ENCODE results near the gene CLCN5. TPM values are rescaled to one million over a fixed set of nuclear protein-coding genes. Genes with fewer than 3 reads are reported as not detected.

Gene CLCN5
- total and polyA plus RNA-seq, 2 donors (not counting 1 experiment from before 2014, with no cell fraction given), result 2.9 to 3.6 TPM

DNA sequence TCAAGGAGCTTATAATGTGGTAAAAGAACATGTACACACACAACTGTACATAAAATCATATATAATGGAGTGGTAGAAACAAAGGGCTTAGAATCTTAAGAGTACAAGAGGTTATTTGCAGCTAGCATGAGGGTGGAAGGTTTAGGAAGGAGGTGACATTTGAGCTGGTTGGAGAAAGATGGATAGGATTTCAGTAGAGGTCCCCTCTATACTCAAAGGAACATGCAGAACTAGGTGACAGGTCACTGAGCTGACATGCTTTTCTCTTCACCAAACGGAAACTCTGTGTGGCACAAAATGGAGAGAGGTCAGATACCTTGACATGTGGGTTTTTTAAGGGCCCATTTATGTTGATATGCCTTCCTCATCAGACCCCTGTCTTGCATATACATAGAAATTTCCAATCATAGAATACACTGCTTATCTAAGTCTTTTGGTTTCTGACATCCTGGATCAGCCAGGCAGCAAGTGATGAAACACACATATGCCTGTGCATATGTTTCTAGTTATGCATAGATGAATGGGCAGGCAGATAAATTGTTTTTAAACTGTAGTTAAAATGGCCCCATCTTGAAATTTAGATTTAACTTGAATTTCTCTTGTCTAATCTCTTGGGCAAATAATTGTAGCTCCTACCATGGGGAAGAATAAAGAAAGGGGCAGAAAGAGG, 29.3 kb downstream of the CLCN5 start:
- Histone ChIP-seq H3K36me3 (ENCODE audit: control insufficient read depth, insufficient read depth, low read length) (no peaks in the 10 kb centered on the region), H3K4me3 (replicated peaks in 1 of 4; ENCODE audit: control extremely low read depth in 1 of 4, insufficient read depth in 1 of 4, low read depth in 3 of 4, low read length in 4 of 4) (no peak overlapping the region), H2AFZ (ENCODE audit: low read length) (no peak overlapping the region), H4K20me1 (ENCODE audit: control insufficient read depth, extremely low read depth, insufficient read depth, low read length) (no peaks in the 10 kb centered on the region), H3K9ac (ENCODE audit: insufficient read depth, low read length) (no peak overlapping the region), H3K27ac (ENCODE audit: insufficient read depth, low read length) (no peak overlapping the region), H3K79me2 (ENCODE audit: control insufficient read depth, insufficient read depth, low read length) (no peaks in the 10 kb centered on the region), H3K9me3 (ENCODE audit: control insufficient read depth, insufficient read depth, low read depth, low read length) (no peaks in the 10 kb centered on the region), H3K4me2 (ENCODE audit: extremely low read depth, insufficient read depth, low read length) (no peak overlapping the region), H3K4me1 (ENCODE audit: control insufficient read depth, extremely low read depth, insufficient read depth, low read length) (no peaks in the 10 kb centered on the region), H3K27me3 (ENCODE audit: control insufficient read depth, insufficient read depth, low read length) (no peaks in the 10 kb centered on the region)
- TF ChIP-seq EZH2 (IDR thresholded peaks at IDR 0.05; ENCODE audit: low read length, missing control alignments), result no peak
- TF ChIP-seq, protein P1, sequence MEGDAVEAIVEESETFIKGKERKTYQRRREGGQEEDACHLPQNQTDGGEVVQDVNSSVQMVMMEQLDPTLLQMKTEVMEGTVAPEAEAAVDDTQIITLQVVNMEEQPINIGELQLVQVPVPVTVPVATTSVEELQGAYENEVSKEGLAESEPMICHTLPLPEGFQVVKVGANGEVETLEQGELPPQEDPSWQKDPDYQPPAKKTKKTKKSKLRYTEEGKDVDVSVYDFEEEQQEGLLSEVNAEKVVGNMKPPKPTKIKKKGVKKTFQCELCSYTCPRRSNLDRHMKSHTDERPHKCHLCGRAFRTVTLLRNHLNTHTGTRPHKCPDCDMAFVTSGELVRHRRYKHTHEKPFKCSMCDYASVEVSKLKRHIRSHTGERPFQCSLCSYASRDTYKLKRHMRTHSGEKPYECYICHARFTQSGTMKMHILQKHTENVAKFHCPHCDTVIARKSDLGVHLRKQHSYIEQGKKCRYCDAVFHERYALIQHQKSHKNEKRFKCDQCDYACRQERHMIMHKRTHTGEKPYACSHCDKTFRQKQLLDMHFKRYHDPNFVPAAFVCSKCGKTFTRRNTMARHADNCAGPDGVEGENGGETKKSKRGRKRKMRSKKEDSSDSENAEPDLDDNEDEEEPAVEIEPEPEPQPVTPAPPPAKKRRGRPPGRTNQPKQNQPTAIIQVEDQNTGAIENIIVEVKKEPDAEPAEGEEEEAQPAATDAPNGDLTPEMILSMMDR (conservative IDR thresholded peaks at IDR 0.05 in 1 of 2, IDR thresholded peaks at IDR 0.05 in 1 of 2; ENCODE audit: low read depth in 1 of 2, low read length in 2 of 2), result no peak
- DNase-seq (ENCODE audit: low read depth in 2 of 2), result peak; percentile 3 to 51

DNA sequence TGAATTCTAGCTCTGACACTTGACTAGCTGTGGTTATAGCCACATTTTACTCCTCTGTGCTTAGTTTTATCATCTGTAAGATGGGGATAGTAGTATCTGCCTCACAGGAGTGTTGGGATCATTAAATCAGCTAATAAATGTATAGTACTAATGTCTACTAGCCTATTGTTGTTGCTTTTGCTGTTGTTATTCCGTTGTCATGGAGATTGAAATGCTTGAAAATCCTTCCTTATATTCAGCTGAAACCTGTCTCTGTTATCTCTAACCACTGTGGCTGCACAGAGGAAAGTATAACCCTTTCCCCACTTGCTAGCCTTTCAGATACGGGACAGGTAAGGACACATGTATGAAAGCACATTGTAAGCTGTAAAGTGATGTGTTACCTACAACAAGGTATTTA, 33.9 kb downstream of the CLCN5 start:
- Histone ChIP-seq H3K4me2 (ENCODE audit: extremely low read depth, insufficient read depth, low read length) (no peak overlapping the region), H4K20me1 (ENCODE audit: control insufficient read depth, extremely low read depth, insufficient read depth, low read length) (no peaks in the 10 kb centered on the region), H3K4me3 (replicated peaks in 1 of 4; ENCODE audit: control extremely low read depth in 1 of 4, insufficient read depth in 1 of 4, low read depth in 3 of 4, low read length in 4 of 4) (no peak overlapping the region), H3K27ac (ENCODE audit: insufficient read depth, low read length) (no peak overlapping the region), H3K9me3 (ENCODE audit: control insufficient read depth, insufficient read depth, low read depth, low read length) (no peaks in the 10 kb centered on the region), H3K9ac (ENCODE audit: insufficient read depth, low read length) (no peak overlapping the region), H3K36me3 (ENCODE audit: control insufficient read depth, insufficient read depth, low read length) (no peaks in the 10 kb centered on the region), H3K79me2 (ENCODE audit: control insufficient read depth, insufficient read depth, low read length) (no peaks in the 10 kb centered on the region), H3K27me3 (ENCODE audit: control insufficient read depth, insufficient read depth, low read length) (no peaks in the 10 kb centered on the region), H3K4me1 (ENCODE audit: control insufficient read depth, extremely low read depth, insufficient read depth, low read length) (no peaks in the 10 kb centered on the region), H2AFZ (ENCODE audit: low read length) (no peak overlapping the region)
- TF ChIP-seq EZH2 (IDR thresholded peaks at IDR 0.05; ENCODE audit: low read length, missing control alignments), result no peak
- DNase-seq (ENCODE audit: low read depth in 2 of 2), result no peak

DNA sequence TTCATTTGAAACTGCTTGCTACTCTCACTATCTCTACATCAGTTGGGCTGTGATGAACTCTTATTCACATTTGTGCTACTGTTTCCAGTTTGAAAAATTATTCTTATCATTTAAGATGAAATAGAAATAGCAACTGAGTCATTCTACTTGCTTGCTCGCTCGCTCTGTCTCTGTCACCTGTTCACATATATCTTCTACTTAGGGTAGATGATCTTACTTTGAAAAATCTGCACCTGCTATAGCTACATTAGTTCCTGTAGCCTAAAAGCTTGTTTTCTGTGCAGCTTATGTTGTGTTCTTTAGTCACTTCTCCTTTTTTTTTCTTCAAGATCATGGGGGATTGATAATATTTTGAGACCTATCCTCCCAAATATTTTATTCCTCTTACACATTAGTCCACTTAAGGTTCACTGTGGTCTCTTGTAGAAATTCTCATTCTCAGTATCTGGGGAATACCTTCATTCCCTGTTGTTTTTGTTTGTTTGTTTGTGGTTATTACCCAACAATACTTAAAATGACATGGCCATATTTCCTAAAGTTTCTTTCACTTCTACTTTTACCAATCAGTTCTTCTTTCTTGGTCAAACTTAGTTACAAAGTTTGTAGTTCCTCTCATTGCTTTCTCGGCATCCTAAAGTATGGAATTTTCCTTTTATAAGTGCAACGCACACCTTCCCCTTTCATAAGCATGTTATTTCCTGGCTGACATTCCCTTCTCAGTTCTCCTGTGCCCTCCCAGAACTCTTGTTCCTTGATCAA, 36.5 kb downstream of the CLCN5 start:
- DNase-seq (ENCODE audit: low read depth in 2 of 2), result no peak
- Histone ChIP-seq H3K27me3 (ENCODE audit: control insufficient read depth, insufficient read depth, low read length) (no peaks in the 10 kb centered on the region), H3K36me3 (ENCODE audit: control insufficient read depth, insufficient read depth, low read length) (no peaks in the 10 kb centered on the region), H2AFZ (ENCODE audit: low read length) (no peak overlapping the region), H3K4me2 (ENCODE audit: extremely low read depth, insufficient read depth, low read length) (no peak overlapping the region), H3K4me3 (replicated peaks in 1 of 4; ENCODE audit: control extremely low read depth in 1 of 4, insufficient read depth in 1 of 4, low read depth in 3 of 4, low read length in 4 of 4) (no peak overlapping the region), H3K9me3 (ENCODE audit: control insufficient read depth, insufficient read depth, low read depth, low read length) (no peaks in the 10 kb centered on the region), H3K9ac (ENCODE audit: insufficient read depth, low read length) (no peak overlapping the region), H3K27ac (ENCODE audit: insufficient read depth, low read length) (no peak overlapping the region), H4K20me1 (ENCODE audit: control insufficient read depth, extremely low read depth, insufficient read depth, low read length) (no peaks in the 10 kb centered on the region), H3K4me1 (ENCODE audit: control insufficient read depth, extremely low read depth, insufficient read depth, low read length) (no peaks in the 10 kb centered on the region), H3K79me2 (ENCODE audit: control insufficient read depth, insufficient read depth, low read length) (no peaks in the 10 kb centered on the region)
- TF ChIP-seq EZH2 (IDR thresholded peaks at IDR 0.05; ENCODE audit: low read length, missing control alignments), result no peak
- TF ChIP-seq, protein P1 (conservative IDR thresholded peaks at IDR 0.05 in 1 of 2, IDR thresholded peaks at IDR 0.05 in 1 of 2; ENCODE audit: low read depth in 1 of 2, low read length in 2 of 2), result no peak

Data from fibroblast of lung (primary cell).